Dermis microvascular lymphatic vessel endothelial cell (primary cell): ENCODE data around the gene ELL2. TPM values are rescaled to one million over a fixed set of nuclear protein-coding genes. Genes with fewer than 3 reads are reported as not detected.
"Not testable (repeated sequence)": the region's sequence is repeated elsewhere in the genome, so short reads cannot be mapped to it uniquely, and the experiment has no call there.

Experiments
- DNase-seq, 2 donors: peaks; one replicate each; pipeline versions ENCODE4 v3.0.0 to v3.0.0-alpha.2; 2010; ENCODE audit warnings: low read depth in 2 of 2
- total RNA-seq: library from RNA; depleted of rRNA; stranded (reverse); fragments of >200 nt; gene quantifications from 2 replicates; pipeline ENCODE4 v1.2.1, GENCODE V29; 2014

Gene ELL2
- total RNA-seq, 1 donor from 2014 or later = 8.0 TPM

DNA sequence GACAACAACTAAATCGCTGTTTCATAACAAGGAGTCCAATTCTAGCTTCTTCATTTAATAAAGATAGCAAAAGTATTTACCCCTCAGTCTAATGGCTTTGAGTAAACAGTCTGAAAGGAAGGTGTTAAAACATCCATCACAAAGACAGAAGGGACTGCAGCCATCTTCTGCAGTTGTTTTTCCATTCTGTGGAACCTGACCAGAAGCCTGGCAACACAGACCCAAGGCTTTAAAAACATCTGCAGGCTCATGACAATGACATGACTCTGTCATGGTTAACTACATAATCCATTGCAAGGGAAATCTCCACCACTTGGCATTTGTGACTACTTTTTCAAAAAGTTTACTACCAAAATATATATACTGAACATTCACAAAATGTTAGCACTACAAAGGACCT is 51.9 kb downstream of the ELL2 start:
- no peak for DNase-seq

DNA sequence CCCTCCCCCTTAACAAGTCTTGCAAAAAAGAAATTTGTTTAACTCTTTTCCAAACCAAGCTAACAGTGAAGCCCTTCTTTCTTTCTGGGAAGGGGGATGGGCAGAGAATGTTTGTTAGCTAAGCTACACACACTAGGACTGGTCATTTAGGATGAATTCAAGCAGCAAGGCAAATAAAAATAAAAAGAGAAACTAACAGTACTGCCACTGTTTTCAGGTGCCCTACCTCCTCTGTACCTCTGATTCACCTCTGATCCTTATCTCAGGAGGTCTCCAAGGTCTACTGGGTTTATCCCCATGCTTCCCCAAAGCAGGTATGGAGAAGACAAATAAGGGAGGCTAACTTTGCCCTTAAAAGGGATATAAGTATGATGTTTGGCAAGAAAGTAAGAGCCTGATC is 52.9 kb downstream of the ELL2 start:
- DNase-seq = no peak

- no peak for DNase-seq
These were observed 53.6 kb downstream of the ELL2 start for GRCh38 chr5:95907740-95908706.

- DNase-seq = no peak
These were observed 54.5 kb downstream of the ELL2 start for GRCh38 chr5:95907067-95907705.

GRCh38 chr5:95906398-95906797 is 55.3 kb downstream of the ELL2 start:
- not testable (repeated sequence) for DNase-seq

DNA sequence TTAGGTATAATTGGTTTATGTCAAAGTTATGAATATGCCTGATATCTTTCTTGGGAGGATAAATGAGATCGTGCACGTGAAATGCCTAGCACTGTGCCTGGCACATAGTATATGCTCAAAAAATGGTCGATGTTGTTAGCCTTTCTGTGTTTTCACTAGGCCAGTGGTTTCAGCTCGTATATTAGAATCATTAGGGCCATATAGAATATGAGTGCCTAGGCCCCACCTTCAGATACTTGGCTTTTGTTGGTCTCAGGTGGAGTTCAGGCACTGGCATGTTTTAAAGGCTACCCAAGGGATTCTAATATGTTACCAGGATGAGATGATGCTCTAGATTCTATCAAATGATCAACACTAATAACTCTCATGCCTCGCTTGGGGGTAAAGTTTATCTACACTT is 56.8 kb downstream of the ELL2 start:
- no peak for DNase-seq

GRCh38 chr5:95903838-95904237 is 57.8 kb downstream of the ELL2 start:
- no peak for DNase-seq

DNA sequence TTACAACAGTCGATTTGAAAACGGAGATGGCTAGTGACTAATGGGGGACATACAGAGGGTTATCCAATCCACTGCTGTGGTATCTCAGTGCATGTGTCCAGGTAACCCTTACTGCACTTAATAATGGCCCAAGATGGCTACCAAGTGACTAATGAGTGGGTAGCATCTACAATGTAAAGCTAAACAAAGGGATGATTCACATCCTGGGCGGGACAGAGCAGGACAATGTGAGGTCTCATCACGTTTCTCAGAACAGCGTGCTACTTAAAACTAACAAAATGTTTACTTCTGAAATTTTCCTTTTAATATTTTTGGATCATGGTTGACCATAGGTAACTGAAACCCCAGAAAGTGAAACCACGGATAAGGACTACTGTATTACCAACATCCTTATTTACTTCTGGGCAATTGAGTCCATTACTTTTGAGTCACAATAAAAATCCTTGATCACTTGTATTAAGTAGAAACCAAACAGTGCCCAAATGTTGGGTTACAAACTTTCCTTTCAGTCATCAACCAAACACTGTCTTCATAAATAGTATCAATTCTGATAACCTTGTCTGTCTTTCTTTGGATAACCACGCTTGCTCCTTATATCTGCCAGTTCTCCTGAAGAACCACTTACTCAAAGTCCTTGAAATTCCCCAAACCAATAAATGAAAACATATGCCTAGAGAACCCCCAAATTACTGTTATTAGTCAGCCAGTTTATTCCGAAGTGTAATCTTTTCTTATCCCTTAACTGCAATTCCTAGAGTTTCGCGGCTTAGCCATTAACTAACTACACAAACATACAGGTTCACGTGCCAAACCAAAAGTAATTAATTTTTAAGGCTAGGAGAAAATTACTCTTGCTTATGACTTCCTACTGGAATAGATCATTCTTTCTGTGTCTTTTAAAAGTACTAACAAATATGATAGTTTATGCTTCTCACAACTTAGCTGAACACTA is 59.7 kb downstream of the ELL2 start:
- DNase-seq = peak; percentile 2 to 73

- DNase-seq = peak in 1 of 2 donors; percentile 23
These were observed 61.2 kb downstream of the ELL2 start for GRCh38 chr5:95900383-95900958.

GRCh38 chr5:95899829-95900228 is 61.8 kb downstream of the ELL2 start:
- DNase-seq = no peak

DNA sequence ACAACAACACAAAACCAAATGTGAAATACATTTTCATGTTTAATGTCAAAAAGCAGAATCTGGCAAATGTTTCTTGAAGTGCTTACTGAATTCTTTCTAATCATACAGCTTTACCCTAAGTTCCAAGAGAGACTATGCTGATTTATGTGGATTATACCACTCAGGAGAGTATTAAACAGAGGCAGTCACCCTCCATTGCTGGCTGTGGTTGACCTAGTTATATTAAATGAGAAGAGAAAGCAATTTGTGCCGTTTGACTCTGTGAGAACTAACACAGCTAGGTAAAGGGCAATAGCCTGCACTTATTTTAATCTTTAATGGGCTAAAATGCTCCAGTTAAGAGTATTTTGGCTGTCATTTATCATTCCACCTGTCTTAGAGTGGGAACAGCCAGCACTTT is 62.6 kb downstream of the ELL2 start:
- DNase-seq = no peak

GRCh38 chr5:95895771-95896170 is 65.9 kb downstream of the ELL2 start:
- peak in 1 of 2 donors; percentile 40 for DNase-seq

- DNase-seq = no peak
These were observed 66.4 kb downstream of the ELL2 start for GRCh38 chr5:95895251-95895650.

DNA sequence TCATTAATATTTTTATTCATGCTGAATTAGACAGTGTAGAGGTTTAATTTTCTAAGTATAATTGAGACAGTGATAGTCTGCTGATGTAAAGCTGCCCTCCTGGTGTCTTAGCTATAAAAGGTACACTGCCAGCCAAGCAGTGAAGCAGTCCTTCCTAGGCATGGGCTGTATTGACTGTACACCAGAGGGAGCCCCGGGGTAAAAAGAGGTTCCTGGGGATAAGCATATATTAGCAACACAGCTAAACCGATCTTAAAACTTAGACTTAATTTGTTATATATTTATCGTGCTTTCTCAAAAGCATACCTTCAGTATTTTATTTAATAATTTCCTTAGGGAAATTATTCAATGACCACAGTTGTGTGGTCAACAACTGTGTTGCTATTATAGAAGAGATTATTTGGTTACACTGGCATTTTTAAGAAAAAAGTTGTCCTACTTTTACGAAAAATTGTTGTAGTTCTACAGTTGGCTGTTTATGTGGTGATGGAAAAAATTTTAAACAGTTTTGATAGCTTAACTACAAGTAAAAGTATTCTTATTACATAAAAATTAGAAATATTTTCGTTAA is 68.8 kb downstream of the ELL2 start:
- DNase-seq = peak in 1 of 2 donors; percentile 59

DNA sequence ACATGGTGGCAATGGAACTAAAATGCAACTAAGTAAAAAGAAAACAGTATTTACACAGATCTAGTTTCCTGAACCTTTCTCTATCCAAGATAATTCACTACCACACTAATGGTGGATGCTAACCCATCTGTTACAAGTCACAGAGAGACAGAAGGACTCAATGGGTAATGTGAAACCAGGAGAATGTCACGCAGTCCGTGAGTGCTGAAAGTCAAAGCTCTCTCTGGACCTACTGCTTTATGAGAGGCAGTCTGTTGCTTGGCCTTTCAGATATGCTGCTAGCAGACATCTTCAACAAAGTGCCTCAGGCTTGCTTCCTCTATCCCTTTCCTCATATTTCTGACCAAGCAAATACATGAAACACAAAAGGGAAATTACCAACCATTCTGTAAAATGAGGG is 70.2 kb downstream of the ELL2 start:
- no peak for DNase-seq

DNA sequence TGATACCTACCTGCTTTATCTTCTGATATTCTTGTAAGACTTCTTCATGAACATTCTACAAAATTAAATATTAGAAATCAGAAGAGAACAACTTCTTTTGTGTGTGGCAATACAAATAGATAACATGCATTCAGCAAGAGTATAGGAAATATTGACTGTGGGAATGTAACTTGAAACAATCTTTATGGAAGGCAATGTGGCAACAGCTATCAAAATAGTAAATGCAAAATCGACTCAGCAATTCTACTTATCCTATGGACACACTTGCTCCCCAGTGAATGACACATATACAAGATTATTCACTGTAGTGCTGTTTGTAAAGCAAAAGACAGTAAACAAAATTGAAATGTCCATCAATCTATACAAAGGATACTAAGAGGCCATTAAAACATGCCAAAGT is 72.6 kb downstream of the ELL2 start:
- no peak for DNase-seq

GRCh38 chr5:95887977-95888376 is 73.7 kb downstream of the ELL2 start:
- no peak for DNase-seq

DNA sequence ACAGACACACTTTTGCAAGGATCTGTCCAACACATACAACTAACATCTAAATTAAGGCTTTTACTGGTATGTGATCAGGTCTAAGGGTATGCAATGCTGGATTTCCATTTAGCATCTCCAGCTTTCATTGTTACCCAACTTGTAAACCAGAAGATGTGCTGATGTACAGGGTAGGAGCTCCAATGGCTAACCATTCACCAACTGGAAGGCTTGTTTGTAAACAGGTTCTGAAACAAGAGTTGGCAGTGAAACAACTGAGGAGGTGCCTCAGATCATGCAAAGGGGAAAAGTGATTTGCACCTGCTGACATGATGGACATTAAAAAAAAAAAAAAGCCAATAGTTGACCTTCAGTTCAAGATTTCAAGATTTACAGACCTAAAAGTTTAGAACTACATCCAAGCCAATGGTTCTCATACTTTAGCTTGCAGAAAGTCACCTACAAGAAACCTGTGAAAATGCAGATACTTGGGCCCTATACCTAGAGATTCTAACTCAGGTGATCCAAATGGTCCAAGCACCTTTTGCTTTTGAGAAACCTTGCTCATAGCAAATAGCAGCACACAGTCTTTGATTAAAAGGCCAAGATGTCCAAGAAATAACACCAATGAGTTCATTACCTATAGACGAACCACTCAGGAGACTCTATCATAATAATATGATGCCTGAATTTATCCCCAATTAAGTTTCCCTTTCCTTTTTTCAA is 75.2 kb downstream of the ELL2 start:
- no peak for DNase-seq

- no peak for DNase-seq
These were observed 77.1 kb downstream of the ELL2 start for GRCh38 chr5:95884511-95884910.

- no peak for DNase-seq
These were observed 77.7 kb downstream of the ELL2 start for GRCh38 chr5:95884017-95884325.
